IPS-NIHi11 (cell line): ENCODE data around the gene CCDC63.
"Not testable (repeated sequence)": the region's sequence is repeated elsewhere in the genome, so short reads cannot be mapped to it uniquely, and the experiment has no call there.

Experiments
- DNase-seq: peaks from one replicate; pipeline ENCODE4 v3.0.0; 2012; ENCODE audit warnings: mixed read lengths, low spot score

The CCDC63 gene

DNA sequence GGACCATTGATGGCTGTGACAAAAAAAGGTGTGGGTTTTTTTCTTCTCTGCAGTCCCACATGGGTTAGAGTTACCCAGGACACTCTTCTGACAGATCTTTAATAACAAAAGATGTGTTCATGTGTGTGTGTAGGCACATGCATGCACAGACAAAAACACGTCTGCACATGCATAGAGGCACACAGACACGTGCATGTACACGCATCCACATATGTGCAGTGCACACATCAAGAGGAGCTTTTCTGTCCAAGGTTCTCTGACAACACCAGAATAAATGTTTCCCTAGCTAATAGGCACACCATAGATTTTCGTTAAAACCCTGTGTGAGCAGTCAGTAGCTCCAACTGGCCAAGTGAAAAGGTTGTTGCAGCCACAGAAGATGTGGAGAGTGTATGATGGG, 76.4 kb downstream of the CCDC63 start:
- DNase-seq = no peak

DNA sequence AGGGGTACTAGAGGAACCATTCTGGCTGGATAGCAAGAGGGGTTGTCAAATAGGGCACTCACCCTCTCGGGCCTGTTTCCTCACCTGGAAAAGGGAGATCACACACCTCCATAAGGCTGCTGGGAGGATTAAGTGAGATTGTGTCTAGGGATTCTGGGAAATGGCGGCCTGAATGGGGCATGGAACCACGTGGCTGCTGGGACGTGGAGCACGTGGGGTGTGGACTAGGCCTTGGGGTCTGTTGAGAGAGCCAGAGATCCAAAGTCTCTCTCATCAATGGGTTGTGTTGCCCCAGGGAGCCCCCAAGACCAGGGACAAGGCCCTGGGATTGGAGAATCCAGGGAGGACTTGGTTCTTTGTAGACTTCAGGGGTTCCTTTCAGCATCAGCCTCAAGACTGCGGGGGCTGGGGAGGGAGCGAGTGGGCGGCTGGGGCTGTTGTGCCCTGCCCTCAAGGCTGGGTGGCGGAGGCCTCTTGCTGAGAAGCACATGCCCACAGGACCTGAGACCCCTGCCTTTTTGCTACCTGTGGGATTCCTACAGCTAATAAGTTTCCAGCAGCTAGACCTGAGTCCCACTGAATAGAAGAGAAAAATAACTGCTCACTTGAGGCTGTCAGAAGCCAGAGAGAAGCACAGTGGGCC, 77.0 kb downstream of the CCDC63 start:
- no peak for DNase-seq

DNA sequence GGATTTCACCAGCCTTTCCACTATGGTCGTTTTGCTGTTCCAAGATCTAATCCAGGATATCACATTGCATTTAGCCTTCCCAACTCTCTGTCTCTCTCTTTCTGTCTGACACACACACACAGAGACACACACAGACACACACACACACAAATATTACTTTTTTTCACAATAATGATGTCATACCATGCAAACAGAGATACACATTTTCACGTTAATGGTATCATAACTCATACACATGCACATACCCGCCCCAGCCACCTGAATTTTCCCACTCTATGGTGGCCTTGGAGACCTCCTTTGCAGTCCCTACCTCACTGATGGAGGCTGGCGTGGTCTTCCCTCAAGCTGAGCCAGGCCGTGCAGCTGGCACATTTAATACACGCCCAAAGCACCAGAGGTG, 80.8 kb downstream of the CCDC63 start:
- DNase-seq = no peak

DNA sequence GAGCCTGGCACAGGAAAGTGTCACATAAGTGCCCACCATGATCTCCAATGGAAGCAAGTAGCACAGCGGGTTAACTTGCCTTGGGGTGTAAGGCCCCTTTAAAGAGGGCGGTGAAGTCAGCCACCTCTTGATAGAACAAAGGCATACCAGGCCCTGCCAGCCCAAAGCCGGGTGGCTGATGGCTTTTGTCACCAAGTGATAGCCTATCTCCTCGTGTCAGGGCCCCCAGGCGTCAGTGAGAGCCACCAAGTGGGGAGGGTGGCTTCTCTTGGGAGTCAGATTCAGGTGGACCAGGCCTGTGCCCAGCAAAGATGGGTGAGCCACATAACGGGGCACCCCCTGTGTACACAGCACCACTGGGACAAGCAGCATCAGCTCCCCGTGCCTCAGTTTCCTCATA, 81.9 kb downstream of the CCDC63 start:
- DNase-seq = no peak

DNA sequence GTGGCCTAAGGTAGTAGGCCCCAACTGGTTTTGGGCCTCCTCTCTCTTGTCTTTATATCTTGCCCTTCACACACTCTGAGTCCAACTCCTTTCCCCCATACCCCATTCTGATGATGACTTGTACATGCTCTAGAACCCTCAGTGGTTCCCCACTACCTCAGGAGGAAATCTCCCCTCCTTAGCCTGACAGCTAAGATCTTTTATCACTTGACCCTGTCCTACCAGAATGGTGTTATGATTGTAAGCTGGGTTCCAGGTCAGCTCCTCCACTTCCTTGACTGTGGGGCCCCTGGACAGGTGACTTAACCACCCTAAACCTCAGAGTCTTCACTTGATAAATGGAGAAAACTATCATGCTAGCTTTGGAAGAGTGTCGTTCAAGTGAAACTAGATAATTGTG, 83.0 kb downstream of the CCDC63 start:
- no peak for DNase-seq

DNA sequence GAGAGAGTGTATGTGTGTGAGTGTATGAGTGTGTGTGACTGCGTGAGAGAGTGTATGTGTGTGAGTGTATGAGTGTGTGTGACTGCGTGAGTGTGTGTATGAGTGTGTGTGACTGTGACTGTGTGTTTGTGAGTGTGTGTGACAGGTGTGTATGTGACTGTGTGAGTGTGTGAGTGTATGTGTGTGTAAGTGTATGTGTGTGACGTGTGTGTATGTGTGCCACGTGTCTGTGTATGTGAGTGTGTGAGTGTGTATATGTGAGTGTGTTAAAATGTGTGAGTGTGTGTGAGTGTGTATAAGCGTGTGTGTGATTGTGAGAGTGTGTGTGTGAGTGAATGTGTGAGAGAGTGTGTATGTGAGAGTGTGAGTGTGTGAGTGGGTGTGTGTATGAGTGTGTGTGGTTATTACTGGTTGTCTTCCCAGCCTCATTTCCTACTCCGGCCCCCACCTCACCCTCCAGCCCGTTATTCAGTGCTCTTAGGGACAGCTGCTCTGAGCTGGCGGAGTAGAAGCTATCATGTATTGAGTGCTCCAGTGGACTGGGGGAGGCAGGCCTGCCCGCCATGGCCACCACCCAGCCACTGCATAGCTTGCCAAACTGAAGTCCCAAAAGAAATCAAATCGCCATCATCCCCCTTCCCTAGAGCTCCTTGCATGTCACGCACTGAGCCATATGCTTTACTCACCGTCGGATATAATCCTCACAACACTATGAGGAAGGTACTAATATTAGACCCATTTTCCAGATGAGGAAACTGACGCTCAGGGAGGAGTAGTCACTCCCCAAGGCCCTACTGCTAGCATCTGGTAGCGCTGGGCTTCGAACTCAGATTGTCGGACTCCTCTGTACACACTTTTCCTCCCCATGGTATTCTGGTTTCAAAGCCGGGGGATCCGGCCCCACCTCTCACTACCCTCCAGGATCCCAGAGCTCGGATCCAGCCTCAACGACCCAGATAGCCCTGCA, 83.8 kb downstream of the CCDC63 start:
- DNase-seq = no peak

DNA sequence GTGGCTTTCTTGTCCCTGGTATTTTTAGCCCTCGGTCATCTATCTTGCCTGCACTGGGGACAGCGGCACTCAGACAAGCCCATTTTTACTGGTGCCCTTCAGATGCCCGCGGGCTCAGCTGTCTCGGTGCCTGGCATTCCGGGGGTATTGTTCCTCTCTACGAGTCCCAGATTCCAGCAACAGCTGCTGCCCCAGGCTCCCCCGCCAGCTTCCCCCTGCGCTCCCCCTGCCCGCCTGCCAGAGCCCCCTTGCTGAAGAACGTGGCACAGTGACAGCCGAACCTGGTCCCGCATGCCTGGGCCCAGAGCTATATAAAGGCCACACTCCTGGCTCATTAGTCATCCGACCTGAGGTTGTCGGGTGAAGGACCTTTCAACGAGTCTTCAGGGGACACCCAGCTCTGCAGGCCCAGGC, 84.5 kb downstream of the CCDC63 start:
- DNase-seq = no peak

DNA sequence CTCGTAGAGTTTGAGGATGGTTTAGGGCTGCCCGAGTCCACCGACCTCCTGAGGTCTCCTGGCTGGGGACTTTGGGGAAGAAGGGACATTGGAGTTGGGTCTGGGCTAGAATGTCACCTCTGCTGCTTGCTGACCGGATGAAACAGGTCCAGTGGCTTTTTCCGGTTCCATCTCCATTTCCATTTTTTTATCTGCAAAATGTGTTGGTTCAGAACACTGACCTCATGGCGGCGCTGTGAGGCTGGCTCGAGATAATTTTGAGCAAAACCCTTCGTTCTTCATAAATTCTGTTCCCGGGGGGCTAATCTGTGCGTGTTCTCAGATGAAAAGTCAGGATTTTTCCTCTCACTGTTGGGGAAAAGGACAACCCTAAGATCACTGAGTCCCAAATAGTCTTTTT, 85.3 kb downstream of the CCDC63 start:
- DNase-seq = peak; percentile 33

DNA sequence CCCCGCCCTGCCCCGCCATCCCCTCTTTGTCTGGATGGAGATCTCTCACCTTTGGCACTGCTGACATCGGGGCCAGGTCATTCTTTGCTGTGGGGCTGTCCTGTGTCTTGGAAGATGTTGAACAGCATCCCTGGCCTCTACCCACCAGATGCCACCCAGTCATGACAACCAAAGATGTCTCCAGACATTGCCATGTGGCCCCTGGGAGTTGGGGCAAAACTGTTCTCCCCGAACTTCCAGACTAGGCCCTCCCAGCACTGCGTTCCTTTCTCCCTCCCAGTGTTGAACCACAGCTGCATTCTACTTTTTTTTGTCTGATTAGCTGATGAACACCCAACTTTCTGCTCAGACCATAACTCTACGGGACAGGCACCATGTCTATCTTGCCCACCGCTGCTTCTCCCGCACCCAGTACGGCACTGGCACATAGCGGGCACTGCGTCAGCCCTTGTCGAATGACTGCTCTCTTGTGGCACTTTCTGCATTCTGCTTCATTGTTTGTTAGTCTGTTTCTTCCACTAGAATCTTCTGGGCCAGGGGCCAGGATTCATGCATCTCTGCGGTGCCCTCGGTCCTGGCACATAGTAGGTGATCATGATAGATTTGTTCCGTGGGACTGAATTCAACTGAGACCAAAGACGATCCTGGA, 86.7 kb downstream of the CCDC63 start:
- no peak for DNase-seq

DNA sequence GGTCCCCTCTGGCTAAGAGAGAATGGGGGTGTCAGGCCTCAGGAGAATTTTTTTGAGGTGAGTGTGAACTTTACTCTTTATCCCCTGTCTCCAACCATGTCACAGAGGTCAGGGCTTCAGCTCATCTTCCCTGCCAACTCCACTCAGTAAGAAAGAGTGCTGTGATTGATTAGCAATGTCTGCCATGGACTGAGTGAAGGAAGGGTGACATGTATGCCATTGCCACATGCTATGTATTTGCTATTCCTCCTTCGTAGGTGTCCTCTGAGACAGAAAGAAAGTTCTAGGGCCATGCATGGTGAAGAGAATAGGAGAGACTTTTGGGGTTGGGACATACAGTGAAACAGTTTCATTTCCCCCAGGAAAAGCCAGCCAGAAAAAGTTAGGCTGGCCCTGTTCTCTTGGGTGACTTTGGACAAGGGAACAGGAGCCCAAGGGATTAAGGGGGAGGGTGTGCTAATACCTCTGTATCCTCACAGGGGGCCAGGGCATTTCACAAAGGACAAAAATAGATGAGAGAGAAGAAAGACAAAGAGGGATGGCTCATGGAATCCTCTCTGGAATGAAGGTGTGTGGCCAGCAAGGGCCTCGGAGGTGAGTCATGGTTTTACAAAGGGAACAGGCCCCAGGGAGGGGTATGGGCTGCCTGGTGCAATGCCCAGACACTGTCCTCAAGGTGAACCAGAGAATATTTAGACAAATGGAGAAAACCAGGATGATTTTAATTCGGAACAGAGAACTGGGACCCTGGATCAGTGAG, 87.5 kb downstream of the CCDC63 start:
- peak; percentile 47 for DNase-seq

DNA sequence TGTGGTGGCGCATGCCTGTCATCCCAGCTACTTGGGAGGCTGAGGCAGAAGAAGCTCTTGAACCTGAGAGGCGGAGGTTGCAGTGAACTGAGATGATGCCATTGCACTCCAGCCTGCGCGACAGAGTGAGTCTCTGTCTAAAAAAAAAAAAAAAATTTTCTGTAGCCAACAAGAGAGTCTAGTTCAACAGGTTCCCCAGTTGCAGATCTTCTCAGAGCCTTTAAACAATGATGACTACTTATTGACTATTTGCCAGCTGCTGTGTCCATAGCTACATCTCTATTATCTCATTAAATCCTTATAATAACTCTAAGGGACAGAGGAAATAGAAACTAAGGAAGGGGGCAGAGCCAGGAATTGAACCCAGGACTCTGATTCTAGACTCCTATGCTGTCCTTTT, 88.8 kb downstream of the CCDC63 start:
- DNase-seq = no peak

DNA sequence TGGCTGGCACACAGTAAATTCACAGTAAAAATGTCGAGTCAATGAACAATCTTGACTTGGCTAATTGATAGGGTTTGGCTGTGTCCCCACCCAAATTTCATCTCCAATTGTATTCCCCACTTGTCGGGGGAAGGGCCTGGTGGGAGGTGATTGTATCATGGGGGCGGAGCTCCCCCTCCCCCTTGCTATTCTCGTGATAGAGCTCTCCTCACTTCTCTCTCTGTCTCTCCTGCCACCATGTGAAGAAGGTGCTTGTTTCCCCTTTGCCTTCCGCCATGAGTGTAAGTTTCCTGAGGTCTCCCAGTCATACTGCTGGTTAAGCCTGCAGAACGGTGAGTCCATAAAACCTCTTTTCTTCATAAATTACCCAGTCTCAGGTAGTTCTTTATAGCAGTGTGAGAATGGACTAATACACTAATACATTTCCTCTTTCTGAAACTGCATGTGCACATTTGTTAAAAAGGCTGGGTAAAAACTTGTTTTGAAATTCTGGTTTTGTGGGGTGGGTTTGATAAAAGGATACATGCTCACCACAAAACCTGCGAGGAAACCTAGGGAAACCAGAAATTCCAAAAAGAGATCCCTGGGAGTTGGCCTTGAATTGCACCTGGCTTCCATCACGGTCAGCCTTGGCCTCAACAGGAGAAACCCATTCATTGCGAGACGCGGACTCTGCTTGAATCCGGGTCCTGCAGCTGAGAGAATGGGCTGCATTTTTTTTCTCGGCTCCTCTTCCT, 89.7 kb downstream of the CCDC63 start:
- DNase-seq = no peak

DNA sequence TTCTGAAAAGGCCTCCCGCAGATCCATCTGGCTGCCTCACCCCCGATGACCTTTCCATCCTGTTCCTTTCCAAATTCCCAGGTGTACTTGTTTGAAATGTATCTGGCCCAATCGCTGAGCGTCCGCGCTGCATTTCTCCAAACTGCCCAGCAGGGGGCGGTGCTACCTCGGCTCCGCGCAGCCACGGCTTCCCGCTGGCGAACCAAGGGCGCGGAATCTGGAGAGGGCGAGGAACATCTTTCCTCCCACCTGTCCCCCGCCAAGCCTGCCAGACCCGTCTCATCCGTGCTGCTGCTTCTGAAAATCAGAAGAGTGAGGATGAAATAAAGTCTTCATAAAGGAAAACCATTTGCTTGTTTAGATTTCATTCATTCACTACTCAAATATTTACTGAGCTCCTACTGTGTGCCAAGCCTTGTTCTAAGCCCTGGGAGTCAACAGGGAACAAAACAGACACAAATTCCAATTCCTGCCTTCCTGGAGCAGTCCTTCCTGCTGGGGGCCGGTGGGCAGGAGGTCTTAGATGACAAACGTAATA, 90.4 kb downstream of the CCDC63 start:
- peak; percentile 82 for DNase-seq

DNA sequence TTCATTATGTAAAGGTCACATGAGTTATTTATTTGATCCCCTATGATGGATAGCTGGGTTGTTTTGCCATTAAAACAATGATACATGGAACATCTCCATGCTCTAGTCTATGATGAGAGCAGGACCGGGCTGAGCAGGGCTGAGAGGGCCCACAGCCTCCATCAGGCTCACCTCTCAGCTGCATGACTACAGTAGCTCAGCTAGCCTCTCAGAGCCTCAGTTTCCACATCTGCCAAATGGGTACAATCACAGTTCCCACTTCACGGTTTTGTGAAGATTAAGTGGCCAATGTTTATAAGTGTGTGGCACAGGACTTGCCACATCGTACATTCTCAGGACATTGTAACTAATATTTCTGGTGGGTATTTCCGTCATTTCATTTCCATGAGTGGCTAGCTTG, 93.5 kb downstream of the CCDC63 start:
- no peak for DNase-seq

DNA sequence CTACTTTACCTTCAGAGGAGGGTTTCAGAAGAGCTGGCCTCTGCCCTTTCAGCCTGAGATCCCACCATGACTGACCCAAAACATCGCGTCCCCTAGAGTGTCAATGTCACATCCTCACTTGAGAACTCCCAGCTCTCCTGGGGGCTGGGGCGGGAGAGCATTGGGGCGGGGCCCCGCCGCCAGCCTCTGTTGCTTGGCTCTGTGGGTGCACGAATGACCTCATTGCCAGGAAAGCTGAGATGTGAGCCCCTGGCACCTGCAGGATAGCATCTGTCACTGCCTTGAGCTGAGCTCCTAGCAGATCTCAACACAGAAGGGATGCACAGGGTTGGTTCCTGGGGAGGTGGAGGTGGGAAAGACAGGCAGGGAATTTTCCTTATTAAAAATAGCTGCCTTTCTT, 94.1 kb downstream of the CCDC63 start:
- DNase-seq = no peak

DNA sequence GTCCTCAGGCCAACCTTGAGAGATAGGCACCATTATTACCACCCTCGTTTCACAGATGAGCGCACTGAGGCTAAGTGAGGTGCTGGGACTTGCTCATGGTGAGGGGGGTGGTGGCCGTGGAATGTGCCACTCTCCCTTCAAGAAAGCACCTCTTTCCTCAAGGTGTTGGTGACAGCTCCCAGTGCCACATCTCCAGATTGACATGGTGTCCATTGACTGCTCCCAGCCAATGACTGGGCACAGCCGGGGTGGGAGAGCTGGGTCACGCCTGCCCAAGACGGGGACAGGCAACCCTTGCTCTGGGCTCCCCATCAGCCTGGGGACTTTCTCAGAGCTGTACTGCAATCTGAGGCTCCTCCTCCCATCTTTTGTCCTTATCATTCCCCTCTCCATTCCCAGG, 94.6 kb downstream of the CCDC63 start:
- no peak for DNase-seq

DNA sequence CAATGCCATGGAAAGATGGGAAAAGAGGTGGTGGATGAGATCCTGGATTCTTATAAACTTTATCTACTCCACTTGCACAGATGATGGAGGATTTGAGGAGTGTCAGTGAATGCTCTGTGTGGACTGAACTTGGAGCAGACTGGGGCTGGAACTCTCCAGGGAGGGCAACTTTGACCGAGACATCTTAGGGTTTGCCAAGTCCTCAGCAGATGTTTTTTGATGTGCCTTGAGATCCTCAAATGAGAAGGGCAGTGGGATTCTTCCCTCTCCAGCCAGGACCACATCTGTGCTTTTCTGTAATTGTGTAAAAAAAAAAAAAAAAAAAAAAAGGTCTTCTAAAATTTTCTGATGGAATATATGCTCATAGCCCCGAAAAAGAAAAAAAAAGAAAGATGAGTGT, 96.6 kb downstream of the CCDC63 start:
- DNase-seq = no peak

DNA sequence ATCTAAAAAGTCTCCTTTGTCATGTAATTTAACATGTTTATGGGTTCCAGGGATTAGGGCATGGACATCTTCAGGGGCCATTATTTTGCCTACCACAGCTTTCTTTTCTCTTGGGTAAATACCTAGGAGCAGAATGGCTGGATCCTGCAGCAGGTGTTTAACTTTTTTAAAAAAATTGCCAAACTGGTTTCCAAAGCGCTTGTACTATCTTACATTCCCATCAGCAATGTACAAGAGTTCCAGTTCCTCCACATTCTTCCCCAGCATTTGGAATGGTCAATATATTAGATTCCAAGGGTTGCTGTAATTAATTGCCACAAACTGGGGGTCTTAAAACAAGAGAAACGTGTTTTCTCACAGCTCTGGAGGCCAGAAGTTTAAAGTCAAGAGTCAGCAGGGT, 101.3 kb downstream of the CCDC63 start:
- DNase-seq = no peak

DNA sequence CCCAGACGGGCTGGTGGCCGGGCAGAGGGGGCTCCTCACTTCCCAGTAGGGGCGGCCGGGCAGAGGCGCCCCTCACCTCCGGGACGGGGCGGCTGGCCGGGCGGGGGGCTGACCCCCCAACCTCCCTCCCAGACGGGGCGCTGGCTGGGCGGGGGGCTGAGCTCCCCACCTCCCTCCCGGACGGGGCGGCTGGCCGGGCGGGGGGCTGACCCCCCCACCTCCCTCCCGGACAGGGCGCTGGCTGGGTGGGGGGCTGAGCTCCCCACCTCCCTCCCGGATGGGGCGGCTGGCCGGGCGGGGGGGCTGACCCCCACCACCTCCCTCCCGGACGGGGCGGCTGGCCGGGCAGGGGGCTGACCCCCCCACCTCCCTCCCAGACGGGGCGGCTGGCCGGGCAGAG, 103.7 kb downstream of the CCDC63 start:
- not testable (repeated sequence) for DNase-seq

DNA sequence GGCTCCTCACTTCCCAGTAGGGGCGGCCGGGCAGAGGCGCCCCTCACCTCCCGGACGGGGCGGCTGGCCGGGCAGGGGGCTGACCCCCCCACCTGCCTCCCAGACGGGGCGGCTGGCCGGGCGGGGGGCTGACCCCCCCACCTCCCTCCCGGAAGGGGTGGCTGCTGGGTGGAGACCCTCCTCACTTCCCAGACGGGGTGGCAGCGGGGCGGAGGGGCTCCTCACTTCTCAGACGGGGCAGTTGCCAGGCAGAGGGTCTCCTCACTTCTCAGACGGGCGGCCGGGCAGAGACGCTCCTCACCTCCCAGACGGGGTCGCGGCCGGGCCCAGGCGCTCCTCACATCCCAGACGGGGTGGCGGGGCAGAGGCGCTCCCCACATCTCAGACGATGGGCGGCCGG, 104.1 kb downstream of the CCDC63 start:
- DNase-seq = not testable (repeated sequence)
